GM12891 (cell line): ENCODE results near the gene CORO2B.

Experiments used
- PAX5 ChIP-seq: IDR thresholded peaks from 2 replicates; pipeline ENCODE4 v1.6.1; 2011; ENCODE audit warnings: low read length, moderate library complexity, mild to moderate bottlenecking; ENCODE audit not compliant: insufficient read depth, severe bottlenecking
- POLR2A ChIP-seq: IDR thresholded peaks from 2 replicates; pipeline ENCODE4 v1.6.1; 2011; ENCODE audit warnings: low read depth, low read length, control low read depth
- POLR2AphosphoS5 ChIP-seq: IDR thresholded peaks from 2 replicates; pipeline ENCODE4 v1.6.1; 2011; ENCODE audit warnings: low read depth, low read length, control low read depth
- SPI1 ChIP-seq: IDR thresholded peaks from 2 replicates; pipeline ENCODE4 v1.6.1; 2011; ENCODE audit warnings: low read depth, low read length, control low read depth
- TAF1 ChIP-seq: IDR thresholded peaks from 2 replicates; pipeline ENCODE4 v1.6.1; 2011; ENCODE audit warnings: low read depth, low read length, control low read depth

- no peak for TF ChIP-seq POLR2AphosphoS5
- no peak for TF ChIP-seq TAF1
- TF ChIP-seq POLR2A = no peak
- TF ChIP-seq SPI1 = no peak
- no peak for TF ChIP-seq PAX5
Observed at GRCh38 chr15:68719672-68720071, 140.9 kb downstream of the CORO2B start.
